ENCODE measurements around the gene CLSTN1. TPM values are rescaled to one million over a fixed set of nuclear protein-coding genes. Genes with fewer than 3 reads are reported as not detected.

The CLSTN1 gene
- polyA plus RNA-seq, 1 of the 3 experiments (the other 2 are of a cell fraction): 59.6 TPM

DNA sequence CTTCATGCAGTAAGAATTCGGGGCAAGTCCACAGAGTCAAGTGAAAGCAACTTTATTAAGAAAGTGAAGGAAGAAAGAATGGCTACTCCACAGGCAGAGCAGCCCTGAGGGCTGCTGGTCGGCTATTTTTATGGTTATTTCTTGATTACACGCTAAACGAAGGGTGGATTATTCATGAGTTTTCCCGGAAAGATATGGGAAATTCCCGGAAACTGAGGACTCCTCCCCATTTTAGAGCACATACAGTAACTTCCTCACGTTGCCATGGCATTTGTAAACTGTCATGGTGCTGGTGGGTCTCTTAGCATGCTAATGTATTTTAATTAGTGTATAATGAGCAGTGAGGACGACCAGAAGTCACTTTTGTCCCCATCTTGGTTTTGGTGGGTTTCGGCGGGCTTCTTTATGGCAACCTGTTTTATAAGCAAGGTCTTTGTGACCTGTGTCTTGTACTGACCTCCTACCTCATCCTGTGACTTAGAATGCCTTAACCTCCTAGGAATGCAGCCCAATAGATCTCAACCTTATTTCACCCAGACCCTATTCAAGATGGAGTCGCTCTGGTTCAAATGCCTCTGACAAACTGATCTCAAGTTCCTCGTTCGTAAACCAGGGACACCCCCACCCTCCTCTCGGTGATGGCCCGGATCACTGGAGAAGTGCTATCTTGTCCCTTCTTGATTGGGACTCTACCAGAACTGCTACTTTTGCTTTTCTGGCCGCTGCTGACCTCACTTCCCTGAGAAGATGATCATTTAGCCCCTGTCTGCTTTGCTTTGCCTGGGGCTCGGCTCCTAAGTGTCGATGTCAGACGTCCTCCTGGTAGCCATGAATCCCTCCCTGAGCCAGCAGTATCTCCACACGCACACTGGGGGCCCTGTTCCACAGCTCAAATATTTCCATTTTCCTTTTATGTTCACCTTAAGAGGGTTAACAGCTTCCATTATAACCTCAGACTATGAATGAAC is 48.8 kb downstream of the CLSTN1 start (continued):
- TF ChIP-seq RFX5 (IDR thresholded peaks at IDR 0.05; ENCODE audit: low read length) (no peak), JUND (IDR thresholded peaks at IDR 0.05) (no peak)
- TF ChIP-seq, protein P1, sequence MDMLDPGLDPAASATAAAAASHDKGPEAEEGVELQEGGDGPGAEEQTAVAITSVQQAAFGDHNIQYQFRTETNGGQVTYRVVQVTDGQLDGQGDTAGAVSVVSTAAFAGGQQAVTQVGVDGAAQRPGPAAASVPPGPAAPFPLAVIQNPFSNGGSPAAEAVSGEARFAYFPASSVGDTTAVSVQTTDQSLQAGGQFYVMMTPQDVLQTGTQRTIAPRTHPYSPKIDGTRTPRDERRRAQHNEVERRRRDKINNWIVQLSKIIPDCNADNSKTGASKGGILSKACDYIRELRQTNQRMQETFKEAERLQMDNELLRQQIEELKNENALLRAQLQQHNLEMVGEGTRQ (IDR thresholded peaks at IDR 0.05; ENCODE audit: borderline replicate concordance, low read depth, low read length): no peak

DNA sequence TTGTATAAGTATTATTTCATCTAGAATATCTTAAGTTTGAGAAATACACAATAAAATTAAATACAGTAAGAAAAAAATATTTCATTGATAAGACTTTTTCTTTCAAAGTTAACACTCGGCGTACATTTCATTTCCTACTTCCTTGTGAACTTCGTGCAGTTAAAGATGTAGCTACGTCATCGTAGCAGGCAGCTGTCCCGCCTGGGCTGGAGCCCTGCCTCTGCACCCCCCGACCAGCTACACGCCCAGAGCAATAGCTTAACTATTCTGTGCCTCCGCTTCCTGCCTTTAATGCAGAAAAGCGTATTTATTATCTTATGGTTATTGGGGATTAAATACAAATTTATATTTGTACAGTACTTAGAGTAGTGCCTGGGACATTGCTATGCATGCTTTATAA is 53.5 kb downstream of the CLSTN1 start:
- no peak overlapping the region for H3K9ac ChIP-seq
- no peak for DNase-seq
- H3K9me3 ChIP-seq: no peaks in the 10 kb centered on the region
- H4K20me1 ChIP-seq (ENCODE audit: insufficient read depth): 0 out of 2 replicates have a peak, but pooled peaks cover 3% of the 10 kb centered on the region
- TF ChIP-seq RCOR1 (IDR thresholded peaks at IDR 0.05; ENCODE audit: low read length) (no peak), FOSL2 (IDR thresholded peaks at IDR 0.05; ENCODE audit: borderline replicate concordance, low read depth) (no peak), TCF12 (IDR thresholded peaks at IDR 0.05) (no peak), SMC3 (IDR thresholded peaks at IDR 0.05; ENCODE audit: low read depth, low read length) (no peak), RAD21 (IDR thresholded peaks at IDR 0.05; ENCODE audit: low read length) (no peak)
- TF ChIP-seq, protein P1 (IDR thresholded peaks at IDR 0.05; ENCODE audit: borderline replicate concordance, low read depth, low read length): no peak
- TF ChIP-seq, protein P2, sequence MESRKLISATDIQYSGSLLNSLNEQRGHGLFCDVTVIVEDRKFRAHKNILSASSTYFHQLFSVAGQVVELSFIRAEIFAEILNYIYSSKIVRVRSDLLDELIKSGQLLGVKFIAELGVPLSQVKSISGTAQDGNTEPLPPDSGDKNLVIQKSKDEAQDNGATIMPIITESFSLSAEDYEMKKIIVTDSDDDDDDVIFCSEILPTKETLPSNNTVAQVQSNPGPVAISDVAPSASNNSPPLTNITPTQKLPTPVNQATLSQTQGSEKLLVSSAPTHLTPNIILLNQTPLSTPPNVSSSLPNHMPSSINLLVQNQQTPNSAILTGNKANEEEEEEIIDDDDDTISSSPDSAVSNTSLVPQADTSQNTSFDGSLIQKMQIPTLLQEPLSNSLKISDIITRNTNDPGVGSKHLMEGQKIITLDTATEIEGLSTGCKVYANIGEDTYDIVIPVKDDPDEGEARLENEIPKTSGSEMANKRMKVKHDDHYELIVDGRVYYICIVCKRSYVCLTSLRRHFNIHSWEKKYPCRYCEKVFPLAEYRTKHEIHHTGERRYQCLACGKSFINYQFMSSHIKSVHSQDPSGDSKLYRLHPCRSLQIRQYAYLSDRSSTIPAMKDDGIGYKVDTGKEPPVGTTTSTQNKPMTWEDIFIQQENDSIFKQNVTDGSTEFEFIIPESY (IDR thresholded peaks at IDR 0.05; ENCODE audit: borderline replicate concordance, low read depth): no peak
- WGBS (ENCODE audit: low lambda C conversion rate): 94% methylated on average over 10 of the region's 10 CpGs
- H3K27ac ChIP-seq (ENCODE audit: low read depth in 2 of 2, low read length in 1 of 2): no peak overlapping the region
- H3F3A ChIP-seq (replicated peaks; ENCODE audit: insufficient read depth): peaks cover 35% of the 10 kb centered on the region
- ChIA-PET POLR2A (no interaction called here), CTCF (no interaction called here)
- peaks cover 0 to 6% of the 10 kb centered on the region in 2 experiments for H3K36me3 ChIP-seq (replicated peaks in 1 of 2; ENCODE audit: control insufficient read depth in 1 of 2, insufficient read depth in 2 of 2, low read length in 1 of 2)
- H3K27me3 ChIP-seq (ENCODE audit: insufficient read depth): no peaks in the 10 kb centered on the region
- peaks cover 0 to 15% of the 10 kb centered on the region in 2 experiments; a peak in 1 of 4 replicates for H3K4me1 ChIP-seq (ENCODE audit: control insufficient read depth in 1 of 2, insufficient read depth in 2 of 2, low read depth in 1 of 2, low read length in 1 of 2)
- H3K4me3 ChIP-seq (ENCODE audit: low read depth in 2 of 2, low read length in 1 of 2): no peak overlapping the region
- H3K9me2 ChIP-seq: no peaks in the 10 kb centered on the region
- no peak overlapping the region for H2AFZ ChIP-seq (ENCODE audit: low read depth)
- peaks cover 15% of the 10 kb centered on the region; the same call in 1 of the 2 replicates for H3K79me2 ChIP-seq (ENCODE audit: insufficient read depth)
- no peak overlapping the region for H3K4me2 ChIP-seq

DNA sequence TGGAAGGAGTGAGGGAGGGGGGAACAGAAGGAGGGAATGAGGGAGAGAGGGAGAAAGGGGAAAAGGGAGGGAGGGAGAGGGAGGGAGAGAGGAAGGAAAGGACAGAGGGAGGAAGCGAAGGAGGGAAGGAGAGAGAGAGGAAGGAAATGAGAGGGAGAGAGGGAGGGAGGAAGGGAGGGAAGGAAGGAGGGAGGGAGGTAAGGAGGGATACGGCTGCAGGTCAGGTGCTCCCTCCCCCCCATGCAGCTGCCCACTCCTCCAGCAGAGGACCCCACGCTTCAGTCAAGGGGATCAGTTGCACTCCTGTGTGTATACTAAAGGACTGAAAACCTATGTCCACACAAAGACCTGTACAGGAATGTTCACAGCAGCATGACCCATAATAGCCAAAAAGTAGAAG is 54.8 kb downstream of the CLSTN1 start:
- no peaks in the 10 kb centered on the region for H3K9me2 ChIP-seq
- no peak overlapping the region for H3K9ac ChIP-seq
- TF ChIP-seq, protein P3, sequence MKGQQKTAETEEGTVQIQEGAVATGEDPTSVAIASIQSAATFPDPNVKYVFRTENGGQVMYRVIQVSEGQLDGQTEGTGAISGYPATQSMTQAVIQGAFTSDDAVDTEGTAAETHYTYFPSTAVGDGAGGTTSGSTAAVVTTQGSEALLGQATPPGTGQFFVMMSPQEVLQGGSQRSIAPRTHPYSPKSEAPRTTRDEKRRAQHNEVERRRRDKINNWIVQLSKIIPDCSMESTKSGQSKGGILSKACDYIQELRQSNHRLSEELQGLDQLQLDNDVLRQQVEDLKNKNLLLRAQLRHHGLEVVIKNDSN (IDR thresholded peaks at IDR 0.05; ENCODE audit: borderline replicate concordance, low read depth): no peak
- TF ChIP-seq NRF1 (IDR thresholded peaks at IDR 0.05; ENCODE audit: low read depth, low read length): no peak
- no peak for TF ChIP-seq TCF12 (IDR thresholded peaks at IDR 0.05)
- TF ChIP-seq FOSL2 (IDR thresholded peaks at IDR 0.05; ENCODE audit: borderline replicate concordance, low read depth): no peak
- no peak for TF ChIP-seq MEF2A (IDR thresholded peaks at IDR 0.05; ENCODE audit: borderline replicate concordance, low read depth)
- TF ChIP-seq, protein P4, sequence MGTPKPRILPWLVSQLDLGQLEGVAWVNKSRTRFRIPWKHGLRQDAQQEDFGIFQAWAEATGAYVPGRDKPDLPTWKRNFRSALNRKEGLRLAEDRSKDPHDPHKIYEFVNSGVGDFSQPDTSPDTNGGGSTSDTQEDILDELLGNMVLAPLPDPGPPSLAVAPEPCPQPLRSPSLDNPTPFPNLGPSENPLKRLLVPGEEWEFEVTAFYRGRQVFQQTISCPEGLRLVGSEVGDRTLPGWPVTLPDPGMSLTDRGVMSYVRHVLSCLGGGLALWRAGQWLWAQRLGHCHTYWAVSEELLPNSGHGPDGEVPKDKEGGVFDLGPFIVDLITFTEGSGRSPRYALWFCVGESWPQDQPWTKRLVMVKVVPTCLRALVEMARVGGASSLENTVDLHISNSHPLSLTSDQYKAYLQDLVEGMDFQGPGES (IDR thresholded peaks at IDR 0.05; ENCODE audit: low read depth, low read length): no peak
- no peak for TF ChIP-seq SMC3 (IDR thresholded peaks at IDR 0.05; ENCODE audit: low read depth, low read length)
- TF ChIP-seq CHD2 (IDR thresholded peaks at IDR 0.05; ENCODE audit: low read length, partially characterized antibody): no peak
- TF ChIP-seq SIN3A (IDR thresholded peaks at IDR 0.05; ENCODE audit: borderline replicate concordance, low read depth, low read length): no peak
- no peak for TF ChIP-seq RFX5 (IDR thresholded peaks at IDR 0.05; ENCODE audit: low read length)
- no peak for TF ChIP-seq MXI1 (IDR thresholded peaks at IDR 0.05; ENCODE audit: low read depth, low read length)
- TF ChIP-seq, protein P5, sequence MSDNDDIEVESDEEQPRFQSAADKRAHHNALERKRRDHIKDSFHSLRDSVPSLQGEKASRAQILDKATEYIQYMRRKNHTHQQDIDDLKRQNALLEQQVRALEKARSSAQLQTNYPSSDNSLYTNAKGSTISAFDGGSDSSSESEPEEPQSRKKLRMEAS (IDR thresholded peaks at IDR 0.05; ENCODE audit: low read depth): no peak
- H3K9me3 ChIP-seq: no peaks in the 10 kb centered on the region
- H3F3A ChIP-seq (replicated peaks; ENCODE audit: insufficient read depth): peaks cover 35% of the 10 kb centered on the region
- CTCF ChIA-PET: no interaction called here
- peaks cover 0 to 15% of the 10 kb centered on the region in 2 experiments; a peak in 1 of 4 replicates for H3K4me1 ChIP-seq (ENCODE audit: control insufficient read depth in 1 of 2, insufficient read depth in 2 of 2, low read depth in 1 of 2, low read length in 1 of 2)
- no peak overlapping the region for H3K4me2 ChIP-seq
- peaks cover 0 to 6% of the 10 kb centered on the region in 2 experiments for H3K36me3 ChIP-seq (replicated peaks in 1 of 2; ENCODE audit: control insufficient read depth in 1 of 2, insufficient read depth in 2 of 2, low read length in 1 of 2)
- H3K27me3 ChIP-seq (ENCODE audit: insufficient read depth): no peaks in the 10 kb centered on the region
- peaks cover 21% of the 10 kb centered on the region; the same call in 1 of the 2 replicates for H3K79me2 ChIP-seq (ENCODE audit: insufficient read depth)
- H2AFZ ChIP-seq (ENCODE audit: low read depth): no peak overlapping the region
- 0 out of 2 replicates have a peak, but pooled peaks cover 3% of the 10 kb centered on the region for H4K20me1 ChIP-seq (ENCODE audit: insufficient read depth)
- 84% methylated on average over 3 of the region's 3 CpGs for whole genome bisulfite sequencing (ENCODE audit: low lambda C conversion rate)
- no peak overlapping the region for H3K4me3 ChIP-seq (ENCODE audit: low read depth in 2 of 2, low read length in 1 of 2)
- H3K27ac ChIP-seq (ENCODE audit: low read depth in 2 of 2, low read length in 1 of 2): no peak overlapping the region
- POLR2A ChIA-PET: no interaction called here
- DNase-seq: no peak

Data from SK-N-SH (cell line).